ENCODE measurements around the gene CTCFL.
A peak's percentile ranks its signal among the peaks of the same experiment; 100 is the strongest.
"Not testable (repeated sequence)": the region's sequence is repeated elsewhere in the genome, so short reads cannot be mapped to it uniquely, and the experiment has no call there.

The CTCFL gene

GRCh38 chr20:57484772-57485171 is 40.2 kb downstream of the CTCFL start:
- DNase-seq (ENCODE audit: insufficient read length, low spot score) (no peak), FAIRE-seq (no peak)

- no peak for DNase-seq (ENCODE audit: insufficient read length, low spot score)
- FAIRE-seq, result peak; percentile 98
Measured at GRCh38 chr20:57483287-57484050, 41.5 kb downstream of the CTCFL start.

GRCh38 chr20:57482796-57483195 is 42.1 kb downstream of the CTCFL start:
- FAIRE-seq, result no peak

GRCh38 chr20:57482148-57482547 is 42.8 kb downstream of the CTCFL start:
- FAIRE-seq (no peak), DNase-seq (ENCODE audit: insufficient read length, low spot score) (no peak)

More at GRCh38 chr20:57482796-57483195, 42.1 kb downstream of the CTCFL start:
- DNase-seq (ENCODE audit: insufficient read length, low spot score), result no peak

- DNase-seq (ENCODE audit: insufficient read length, low spot score) (no peak), FAIRE-seq (no peak)
Measured at GRCh38 chr20:57481281-57481711, 43.6 kb downstream of the CTCFL start.

GRCh38 chr20:57480444-57481160 is 44.3 kb downstream of the CTCFL start:
- peak; percentile 87 for FAIRE-seq
- DNase-seq (ENCODE audit: insufficient read length, low spot score), result peak; percentile 48

- DNase-seq (ENCODE audit: insufficient read length, low spot score) (no peak), FAIRE-seq (no peak)
Measured at GRCh38 chr20:57479196-57479595, 45.7 kb downstream of the CTCFL start.

- DNase-seq (ENCODE audit: insufficient read length, low spot score) (no peak), FAIRE-seq (no peak)
Measured at GRCh38 chr20:57478176-57478575, 46.8 kb downstream of the CTCFL start.

GRCh38 chr20:57476641-57477461 is 48.1 kb downstream of the CTCFL start:
- DNase-seq (ENCODE audit: insufficient read length, low spot score), result no peak
- no peak for FAIRE-seq

GRCh38 chr20:57476084-57476526 is 48.8 kb downstream of the CTCFL start:
- peak; percentile 91 for FAIRE-seq
- DNase-seq (ENCODE audit: insufficient read length, low spot score), result no peak

- DNase-seq (ENCODE audit: insufficient read length, low spot score) (no peak), FAIRE-seq (no peak)
Measured at GRCh38 chr20:57475388-57476083, 49.4 kb downstream of the CTCFL start.

GRCh38 chr20:57474816-57475215 is 50.1 kb downstream of the CTCFL start:
- DNase-seq (ENCODE audit: insufficient read length, low spot score) (no peak), FAIRE-seq (peak; percentile 64)

GRCh38 chr20:57474205-57474604 is 50.7 kb downstream of the CTCFL start:
- no peak for DNase-seq (ENCODE audit: insufficient read length, low spot score)
- FAIRE-seq, result peak; percentile 40

GRCh38 chr20:57473246-57474048 is 51.5 kb downstream of the CTCFL start:
- FAIRE-seq, result peak; percentile 96

GRCh38 chr20:57472474-57472873 is 52.5 kb downstream of the CTCFL start:
- FAIRE-seq; DNase-seq (ENCODE audit: insufficient read length, low spot score): not testable (repeated sequence)

More at GRCh38 chr20:57473246-57474048, 51.5 kb downstream of the CTCFL start:
- DNase-seq (ENCODE audit: insufficient read length, low spot score), result peak; percentile 69

- no peak for DNase-seq (ENCODE audit: insufficient read length, low spot score)
- no peak for FAIRE-seq
Measured at GRCh38 chr20:57471496-57472372, 53.2 kb downstream of the CTCFL start.

GRCh38 chr20:57470666-57471495 is 54.1 kb downstream of the CTCFL start:
- no peak for FAIRE-seq
- DNase-seq (ENCODE audit: insufficient read length, low spot score), result no peak

GRCh38 chr20:57470212-57470522 is 54.8 kb downstream of the CTCFL start:
- FAIRE-seq, result no peak
- no peak for DNase-seq (ENCODE audit: insufficient read length, low spot score)

Data from GM19239 (cell line).